NCI-H345 treated with DMSO at 0.1 percent for 48 hours (cell line): Measurements from ENCODE around the gene SPRING1.
"Not testable (repeated sequence)": the region's sequence is repeated elsewhere in the genome, so short reads cannot be mapped to it uniquely, and the experiment has no call there.

Source experiments
- DNase-seq: peaks from one replicate; lab custom pipeline; 2025; ENCODE audit not compliant: unreplicated experiment; lab: John Stamatoyannopoulos, UW

Gene SPRING1

DNA sequence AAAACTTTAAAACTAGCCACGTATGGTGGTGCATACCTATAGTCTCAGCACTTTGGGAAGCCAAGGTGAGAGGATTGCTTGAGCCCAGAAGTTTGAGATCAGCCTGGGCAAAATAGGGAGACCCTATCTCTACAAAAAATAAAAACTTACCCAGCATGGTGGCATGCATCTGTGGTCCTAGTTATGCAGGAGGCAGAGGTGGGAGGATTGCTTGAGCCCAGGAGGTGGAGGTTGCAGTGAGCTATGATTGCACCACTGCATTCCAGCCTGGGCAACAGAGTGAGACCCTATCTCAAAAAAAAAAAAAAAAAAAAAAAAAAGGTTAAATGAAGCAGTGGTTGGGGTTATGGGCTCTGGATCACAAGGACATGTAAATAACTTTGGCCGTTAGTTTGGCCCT, 4.9 kb upstream of the SPRING1 start:
- DNase-seq = not testable (repeated sequence)

GRCh38 chr12:116739381-116739887, 1.6 kb upstream of the SPRING1 start:
- DNase-seq = no peak

DNA sequence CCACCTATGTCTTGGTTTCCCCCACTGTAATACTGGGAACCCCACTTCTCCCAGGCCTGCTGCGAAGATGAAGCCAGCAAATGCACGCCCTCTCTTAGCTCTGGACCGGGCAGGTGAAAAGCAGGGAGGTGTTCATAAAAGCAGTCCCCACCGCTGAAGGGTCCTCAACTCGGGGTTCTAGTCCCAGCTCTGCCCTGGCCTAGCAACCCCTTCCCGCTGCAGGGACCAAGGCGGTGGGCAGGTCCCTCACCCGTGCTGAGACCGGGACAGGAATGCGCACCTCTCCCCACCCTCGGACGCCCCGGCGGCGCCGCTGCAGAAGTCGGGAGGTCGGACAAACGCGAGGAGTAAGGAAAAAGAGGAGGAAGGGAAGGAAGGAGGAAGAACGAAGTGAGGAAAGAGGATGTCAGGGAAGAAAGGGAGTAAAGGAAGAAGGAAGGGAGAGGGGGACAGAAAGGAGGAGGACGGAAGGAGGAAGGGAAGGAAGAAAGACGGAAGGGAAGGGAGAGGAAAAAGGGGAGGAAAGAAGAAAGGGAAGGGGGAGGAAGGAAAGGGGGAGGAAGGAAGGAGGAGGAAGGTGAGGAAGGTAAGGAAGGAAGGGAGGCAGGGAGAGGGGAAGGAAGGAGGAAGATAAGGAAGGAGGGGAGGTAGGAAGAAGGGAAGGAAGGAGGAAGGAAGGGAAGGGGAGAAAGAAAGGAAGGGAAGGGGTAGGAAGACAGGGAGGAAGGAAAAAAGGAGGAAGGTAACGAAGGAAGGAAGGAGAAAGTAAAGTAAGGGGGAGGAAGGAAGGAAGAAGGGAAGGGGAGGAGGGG, 701 bp downstream of the SPRING1 start:
- no peak for DNase-seq

- DNase-seq = no peak
Measured at GRCh38 chr12:116735951-116736599, 1.8 kb downstream of the SPRING1 start.

DNA sequence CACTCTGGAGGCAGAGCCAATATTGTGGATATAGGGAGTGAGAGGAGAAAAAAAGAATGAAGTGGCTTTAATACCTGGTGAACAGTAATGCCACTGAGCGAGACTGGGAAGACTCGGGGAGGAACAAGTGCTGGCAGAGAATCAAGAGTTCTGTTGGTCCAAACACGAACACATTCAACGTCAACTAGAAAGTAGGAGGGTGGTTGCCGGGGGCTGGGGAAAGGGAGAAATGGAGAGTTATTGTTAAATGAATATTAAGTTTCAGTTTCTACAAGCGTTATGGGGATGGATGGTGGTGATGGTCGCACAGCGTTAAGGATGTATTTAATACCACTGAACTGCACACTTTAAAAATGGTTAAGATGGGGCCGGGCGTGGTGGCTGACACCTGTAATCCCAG, 2.8 kb downstream of the SPRING1 start:
- no peak for DNase-seq

GRCh38 chr12:116734156-116734768, 3.6 kb downstream of the SPRING1 start:
- DNase-seq = no peak

DNA sequence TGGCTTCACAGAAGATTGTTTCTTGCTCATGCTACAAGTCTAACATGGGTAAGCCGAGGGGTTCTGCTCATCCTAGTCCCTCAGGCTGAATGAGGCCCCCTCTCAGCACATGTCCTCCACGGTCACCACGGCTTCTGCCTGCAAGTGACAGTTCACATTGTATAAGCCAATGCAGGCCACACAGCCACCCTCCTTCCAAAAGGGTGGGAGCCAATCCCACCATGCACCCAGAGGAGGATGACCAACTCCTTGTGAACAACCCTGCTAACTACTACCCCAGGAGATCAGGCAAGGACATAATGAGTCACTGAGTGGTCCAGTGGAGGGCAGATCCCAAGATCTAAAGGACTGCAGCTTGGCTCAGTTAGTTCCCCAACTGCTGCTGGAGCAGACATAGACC, 6.1 kb downstream of the SPRING1 start:
- no peak for DNase-seq

DNA sequence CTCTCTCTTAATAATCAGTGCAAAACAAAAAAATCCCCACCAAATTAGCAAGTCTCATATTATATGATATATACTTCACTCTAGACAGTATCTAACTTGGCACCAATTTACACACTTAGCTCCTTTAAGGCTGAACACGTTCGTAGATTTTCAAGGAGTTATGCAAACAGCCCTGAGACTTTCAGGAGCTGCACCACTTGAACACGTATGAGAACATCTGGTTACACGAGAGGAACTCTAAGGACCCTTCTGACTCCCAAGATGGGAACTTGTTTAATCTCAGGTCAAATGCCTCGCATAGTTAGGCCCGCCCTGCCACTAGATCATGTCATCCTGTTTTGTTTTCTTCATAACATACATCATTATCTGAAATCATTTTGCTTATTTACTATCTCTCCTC, 10.0 kb downstream of the SPRING1 start:
- DNase-seq = no peak

DNA sequence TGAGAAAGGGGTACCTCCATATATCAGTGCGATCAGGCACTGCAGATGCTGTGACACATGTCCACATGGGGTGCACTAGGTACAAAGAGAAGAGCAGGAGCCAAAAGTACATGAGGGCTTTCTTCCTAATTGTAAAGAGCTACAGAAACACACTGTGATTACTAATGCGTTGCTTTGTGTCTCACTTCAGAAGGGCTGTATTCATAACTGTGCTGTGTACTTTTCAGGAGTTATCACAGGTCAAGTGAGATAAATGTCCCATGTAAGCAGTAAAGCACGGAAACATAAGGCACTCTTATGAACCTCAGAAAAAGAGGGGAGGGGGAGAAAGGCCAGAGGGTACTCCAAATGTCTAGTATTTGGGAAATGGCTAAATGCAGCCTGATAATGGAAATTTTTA, 10.6 kb downstream of the SPRING1 start:
- DNase-seq = no peak

- DNase-seq = no peak
Measured at GRCh38 chr12:116726694-116727093, 11.2 kb downstream of the SPRING1 start.

DNA sequence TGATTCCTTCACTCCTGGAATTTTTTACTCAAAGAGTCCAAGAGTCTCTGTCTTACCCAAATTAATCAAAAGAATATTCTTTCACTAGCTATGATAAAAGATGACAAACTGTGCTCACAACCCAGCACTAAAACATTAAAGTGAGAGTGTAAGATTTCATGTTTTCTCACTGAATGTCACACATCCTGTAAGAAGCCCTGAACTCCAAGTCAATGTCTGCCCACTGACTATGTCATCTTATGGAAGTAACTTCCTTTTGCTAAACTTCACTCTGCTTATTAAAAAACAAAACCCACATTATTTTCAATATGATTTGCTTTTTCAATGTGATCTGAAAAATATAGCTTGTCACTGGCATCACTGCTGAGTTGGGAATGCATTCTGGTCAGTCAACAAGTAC, 15.6 kb downstream of the SPRING1 start:
- DNase-seq = no peak

- no peak for DNase-seq
Measured at GRCh38 chr12:116719731-116720528, 17.9 kb downstream of the SPRING1 start.

GRCh38 chr12:116718655-116719454, 19.0 kb downstream of the SPRING1 start:
- no peak for DNase-seq

DNA sequence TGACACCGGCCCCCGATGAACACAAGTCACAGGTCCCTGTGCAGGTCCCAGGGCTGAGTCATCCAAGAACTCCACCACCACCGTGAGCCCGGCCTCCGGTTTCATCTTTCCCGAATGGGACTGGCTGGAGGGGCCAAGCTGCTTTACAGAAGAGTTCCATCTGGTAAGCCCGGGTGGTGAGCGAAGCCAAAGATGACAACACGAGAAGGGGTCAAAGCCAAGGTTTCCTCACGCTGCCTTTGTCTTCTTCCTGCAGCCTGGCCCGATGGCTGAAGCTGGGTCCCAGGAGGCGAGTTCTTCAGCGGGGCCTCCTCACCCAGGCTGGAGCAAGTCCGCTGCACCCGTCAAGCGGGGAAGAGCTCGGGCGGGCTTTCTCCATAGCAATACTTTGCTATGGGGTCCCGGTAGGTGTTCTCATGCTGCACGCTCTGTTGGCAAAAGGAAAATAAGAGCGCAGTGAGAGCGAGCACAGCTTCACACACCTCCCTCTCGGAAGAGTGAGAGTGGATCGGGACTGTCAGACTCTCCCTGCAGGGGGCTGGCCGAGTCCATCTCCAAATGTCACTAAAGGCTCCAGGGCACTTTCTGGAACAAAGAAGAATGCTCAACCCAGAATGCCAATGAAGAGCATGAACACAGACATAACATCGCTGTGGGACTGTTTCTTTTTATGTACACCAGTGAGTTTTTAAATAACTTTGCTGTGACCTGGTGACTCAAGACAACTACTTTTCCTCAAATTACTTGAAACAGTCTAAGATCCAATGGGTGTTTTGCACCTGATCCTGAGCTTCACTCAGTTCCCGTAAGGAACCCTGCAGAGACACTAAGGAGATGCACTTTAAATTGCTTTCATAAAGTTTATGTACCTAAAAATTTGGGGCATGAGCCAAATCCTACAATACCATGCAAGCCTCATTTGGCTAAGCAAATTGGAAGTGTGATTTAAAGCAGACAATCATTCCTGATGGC, 20.1 kb downstream of the SPRING1 start:
- no peak for DNase-seq

- DNase-seq = no peak
Measured at GRCh38 chr12:116714175-116714574, 23.7 kb downstream of the SPRING1 start.

- no peak for DNase-seq
Measured at GRCh38 chr12:116713527-116713926, 24.3 kb downstream of the SPRING1 start.

- DNase-seq = no peak
Measured at GRCh38 chr12:116712458-116713303, 25.2 kb downstream of the SPRING1 start.
